ENCODE results near the gene IFT25. TPM values are rescaled to one million over a fixed set of nuclear protein-coding genes. Genes with fewer than 3 reads are reported as not detected.
"Not testable (repeated sequence)": the region's sequence is repeated elsewhere in the genome, so short reads cannot be mapped to it uniquely, and the experiment has no call there.

The IFT25 gene
- 10 to 100 TPM; 11.6 to 24.6 (median 15.5) TPM for total RNA-seq

DNA sequence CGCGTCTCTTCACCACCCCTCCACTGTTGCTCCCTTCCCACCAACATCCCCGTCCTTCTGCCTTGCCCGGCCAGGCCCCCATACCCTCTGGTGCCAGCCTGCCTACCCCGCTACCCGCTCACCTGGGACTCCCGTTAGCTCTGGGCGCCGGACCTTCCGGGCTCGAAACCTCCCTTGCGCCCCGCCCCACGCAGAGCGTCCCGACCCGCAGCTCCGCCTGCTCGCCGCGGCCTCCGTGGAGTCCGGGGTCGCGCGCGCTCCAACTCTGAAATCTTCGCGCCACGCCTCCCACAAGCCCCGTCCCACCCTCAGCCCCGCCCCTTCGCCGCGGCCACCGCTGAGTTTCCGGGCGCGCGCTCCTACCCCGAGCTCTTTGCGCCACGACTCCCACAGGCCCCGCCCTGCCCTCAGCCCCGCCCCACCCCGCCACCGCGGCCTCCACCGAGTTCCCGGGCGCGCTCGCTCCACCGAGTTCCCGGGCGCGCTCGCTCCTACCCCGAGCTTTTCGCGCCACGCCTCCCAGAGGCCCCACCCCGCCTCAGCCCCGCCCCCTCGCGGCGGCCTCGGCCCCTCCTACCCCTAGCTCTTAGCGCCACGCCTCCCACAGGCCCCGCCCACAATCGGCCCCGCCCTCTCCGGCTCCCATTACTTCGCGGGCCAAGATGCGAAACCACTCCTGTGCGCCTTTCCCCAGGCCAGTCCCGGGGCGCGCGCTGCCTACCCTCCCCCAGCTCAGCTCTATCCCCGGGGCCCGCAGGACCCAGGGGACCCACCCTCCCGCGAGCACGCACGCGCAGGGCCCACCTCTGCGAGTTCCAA lies at the start of gene IFT25:
Gene IFT25, minus strand, starts transcription at position 267 of the 819 bp plus-strand sequence. CDS start 5,617 bp downstream, outside the sequence.
- DNase-seq (ENCODE audit: low spot score) = peak; percentile 98
- peak; percentile 96 for ATAC-seq (ENCODE audit: low FRiP score)
- TF ChIP-seq, protein P1, sequence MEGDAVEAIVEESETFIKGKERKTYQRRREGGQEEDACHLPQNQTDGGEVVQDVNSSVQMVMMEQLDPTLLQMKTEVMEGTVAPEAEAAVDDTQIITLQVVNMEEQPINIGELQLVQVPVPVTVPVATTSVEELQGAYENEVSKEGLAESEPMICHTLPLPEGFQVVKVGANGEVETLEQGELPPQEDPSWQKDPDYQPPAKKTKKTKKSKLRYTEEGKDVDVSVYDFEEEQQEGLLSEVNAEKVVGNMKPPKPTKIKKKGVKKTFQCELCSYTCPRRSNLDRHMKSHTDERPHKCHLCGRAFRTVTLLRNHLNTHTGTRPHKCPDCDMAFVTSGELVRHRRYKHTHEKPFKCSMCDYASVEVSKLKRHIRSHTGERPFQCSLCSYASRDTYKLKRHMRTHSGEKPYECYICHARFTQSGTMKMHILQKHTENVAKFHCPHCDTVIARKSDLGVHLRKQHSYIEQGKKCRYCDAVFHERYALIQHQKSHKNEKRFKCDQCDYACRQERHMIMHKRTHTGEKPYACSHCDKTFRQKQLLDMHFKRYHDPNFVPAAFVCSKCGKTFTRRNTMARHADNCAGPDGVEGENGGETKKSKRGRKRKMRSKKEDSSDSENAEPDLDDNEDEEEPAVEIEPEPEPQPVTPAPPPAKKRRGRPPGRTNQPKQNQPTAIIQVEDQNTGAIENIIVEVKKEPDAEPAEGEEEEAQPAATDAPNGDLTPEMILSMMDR (IDR thresholded peaks at IDR 0.05) = no peak

DNA sequence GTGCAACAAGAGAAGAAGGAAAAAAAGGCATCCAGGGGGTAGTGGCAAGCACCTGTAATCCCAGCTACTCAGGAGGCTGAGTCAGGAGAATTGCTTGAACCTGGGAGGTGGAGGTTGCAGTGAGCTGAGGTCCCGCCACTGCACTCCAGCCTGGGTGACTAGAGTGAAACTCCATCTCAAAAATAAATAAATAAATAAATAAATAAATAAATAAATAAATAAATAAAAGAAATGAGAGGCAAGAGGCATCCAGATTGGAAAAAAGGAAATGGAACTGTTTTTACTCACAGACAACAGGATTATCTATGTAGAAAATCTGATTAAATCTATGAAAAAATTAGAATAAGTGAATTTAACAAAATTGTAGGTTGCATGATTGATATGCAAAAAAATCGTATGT lies 49.0 kb upstream of the IFT25 start:
- DNase-seq (ENCODE audit: low spot score); ATAC-seq (ENCODE audit: low FRiP score): not testable (repeated sequence)

DNA sequence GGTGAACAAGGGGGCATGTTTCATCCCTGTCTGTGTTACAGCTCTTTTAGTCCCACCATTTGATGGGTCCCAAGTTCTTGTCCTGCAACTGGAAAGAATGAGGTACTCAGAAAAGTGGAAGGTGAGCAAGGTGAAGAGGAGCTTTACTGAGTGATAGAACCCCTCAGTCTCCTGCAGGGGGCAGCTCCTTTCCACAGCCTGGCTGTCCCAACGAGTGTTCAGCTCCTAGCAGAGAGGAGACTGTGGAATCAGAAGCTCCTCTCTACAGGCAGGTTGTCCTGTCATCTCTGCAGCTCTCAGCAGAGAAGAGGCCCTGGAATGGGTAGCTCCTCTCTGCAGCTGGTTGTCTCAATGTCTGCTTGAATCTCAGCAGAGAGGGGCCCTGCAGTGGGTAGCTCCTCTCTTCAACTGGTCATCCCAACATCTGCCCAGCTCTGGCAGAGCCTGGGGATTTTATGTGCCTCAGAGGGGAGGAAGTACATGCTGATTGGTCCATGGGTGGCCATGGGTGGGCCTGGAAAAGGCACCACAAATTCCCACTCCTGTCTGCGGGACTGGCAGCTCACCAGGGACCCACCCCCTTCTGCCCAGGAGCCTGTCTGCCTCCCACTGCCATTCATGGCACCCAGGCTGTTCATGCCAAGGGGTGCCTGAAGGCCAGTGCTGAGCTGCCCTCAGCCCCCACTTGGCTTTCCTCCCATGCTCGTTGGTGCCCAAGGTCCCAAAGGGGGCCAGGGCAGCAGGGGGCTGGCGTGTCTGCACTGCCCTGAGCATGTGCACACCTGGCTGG lies 46.8 kb upstream of the IFT25 start:
- no peak for ATAC-seq (ENCODE audit: low FRiP score)
- no peak for DNase-seq (ENCODE audit: low spot score)
- TF ChIP-seq, protein P1 (IDR thresholded peaks at IDR 0.05) = no peak

DNA sequence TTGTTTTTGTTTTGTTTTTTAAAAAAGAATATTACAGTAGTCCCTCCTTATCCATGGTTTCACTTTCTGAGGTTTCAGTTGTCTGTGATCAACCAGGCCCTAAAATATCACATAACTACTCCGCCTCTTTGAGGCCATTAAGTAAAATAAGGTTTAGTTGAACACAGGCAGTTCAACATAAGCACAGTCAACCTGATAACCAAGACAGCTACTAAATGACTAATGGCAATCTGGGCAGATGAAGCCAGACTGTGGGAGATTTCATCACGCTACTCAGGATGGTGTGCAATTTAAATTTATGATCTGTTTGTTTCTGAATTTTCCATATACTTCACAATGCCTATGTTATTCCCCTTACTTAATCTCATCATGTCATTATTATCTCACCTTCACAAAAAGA lies 42.4 kb upstream of the IFT25 start:
- ATAC-seq (ENCODE audit: low FRiP score) = peak; percentile 62
- TF ChIP-seq, protein P1 (IDR thresholded peaks at IDR 0.05) = no peak
- no peak for DNase-seq (ENCODE audit: low spot score)

DNA sequence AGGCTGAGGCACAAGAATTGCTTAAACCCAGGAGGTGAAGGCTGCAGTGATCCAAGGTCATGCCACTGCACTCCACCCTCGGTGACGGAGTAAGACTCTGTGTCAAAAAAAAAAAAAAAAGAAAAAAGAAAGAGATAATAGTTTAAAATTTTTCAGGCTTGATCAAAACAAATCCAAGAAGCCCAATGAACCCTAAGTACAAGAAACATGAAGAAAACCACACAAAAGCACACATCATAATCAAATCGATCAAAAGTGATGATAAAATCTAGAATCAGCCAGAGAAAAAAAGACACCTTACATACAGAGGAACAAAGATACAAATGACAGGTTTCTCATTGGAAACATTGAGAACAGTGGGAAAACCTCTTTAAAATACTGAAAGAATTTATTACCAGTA lies 41.0 kb upstream of the IFT25 start:
- DNase-seq (ENCODE audit: low spot score) = no peak
- TF ChIP-seq, protein P1 (IDR thresholded peaks at IDR 0.05) = no peak
- no peak for ATAC-seq (ENCODE audit: low FRiP score)

DNA sequence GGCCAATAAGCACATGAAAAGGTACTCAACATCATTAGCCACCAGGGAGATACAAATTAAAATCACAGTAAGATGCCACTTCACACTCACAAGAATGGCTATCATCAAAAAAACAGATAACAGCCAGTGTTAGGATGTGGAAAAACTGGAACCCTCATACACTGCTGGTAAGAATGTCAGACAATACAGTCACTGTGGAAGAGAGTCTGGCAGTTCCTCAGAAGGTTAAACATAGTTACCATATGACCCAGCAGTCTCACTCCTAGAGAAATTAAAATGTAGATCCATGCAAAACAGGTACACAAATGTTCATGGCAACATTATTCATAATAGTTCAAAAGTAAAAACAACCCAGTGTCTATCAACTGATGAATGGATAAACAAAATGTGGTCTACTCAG lies 39.2 kb upstream of the IFT25 start:
- ATAC-seq (ENCODE audit: low FRiP score) = no peak
- TF ChIP-seq, protein P1 (IDR thresholded peaks at IDR 0.05) = no peak
- no peak for DNase-seq (ENCODE audit: low spot score)

DNA sequence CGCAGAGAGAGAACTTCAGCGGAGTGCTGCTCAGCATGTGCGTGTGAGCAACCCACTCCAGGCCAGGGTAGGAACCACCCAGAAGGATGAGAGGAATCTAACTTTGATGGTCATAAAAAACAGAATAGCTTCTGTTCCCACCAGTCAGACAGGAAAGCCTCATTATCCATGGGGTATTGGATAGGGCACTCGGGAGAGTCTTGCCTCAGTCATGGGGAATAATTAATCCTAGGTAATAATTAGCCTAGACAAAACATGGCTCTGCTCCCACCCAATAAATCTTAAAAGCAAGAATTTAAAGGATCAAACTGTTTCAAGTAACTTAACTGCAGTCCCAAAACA lies 37.2 kb upstream of the IFT25 start:
- TF ChIP-seq, protein P1 (IDR thresholded peaks at IDR 0.05) = no peak
- DNase-seq (ENCODE audit: low spot score) (no peak), ATAC-seq (ENCODE audit: low FRiP score) (no peak)

All from omental fat pad (tissue), 4 donors.